NCI-H748 treated with DMSO at 0.1 percent for 48 hours (cell line): ENCODE measurements around the gene ACTL7A.

Source experiments
- DNase-seq: peaks from one replicate; lab custom pipeline; 2025; lab: John Stamatoyannopoulos, UW

Gene ACTL7A

DNA sequence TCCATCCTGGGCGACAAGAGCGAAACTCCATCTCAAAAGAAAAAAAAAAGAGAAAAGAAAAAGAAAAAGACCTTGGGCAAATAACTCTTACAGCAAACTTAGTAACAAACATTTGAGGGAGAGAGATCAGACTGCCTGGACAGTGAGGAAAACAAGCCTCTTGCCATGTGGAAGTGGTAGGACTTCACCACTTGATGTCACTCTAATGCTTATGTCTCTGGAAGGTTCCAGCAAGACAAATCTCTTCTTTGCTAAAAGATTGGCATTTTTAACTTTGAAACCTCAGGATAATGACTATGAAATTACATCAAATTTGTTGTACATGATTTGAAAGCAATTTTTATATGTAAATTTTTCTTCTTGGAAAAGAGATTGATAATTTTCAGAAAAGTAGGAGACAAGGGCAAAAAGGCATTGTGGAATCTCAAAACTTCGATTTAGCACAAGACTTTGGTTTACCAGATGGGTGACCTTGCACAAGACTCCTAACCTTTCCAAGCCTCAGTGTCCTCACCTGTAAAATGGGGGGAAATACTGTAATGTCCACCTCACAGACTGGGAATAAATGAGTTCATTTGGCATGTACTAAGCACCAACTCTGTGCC lies 11.7 kb upstream of the ACTL7A start:
- no peak for DNase-seq

GRCh38 chr9:108851138-108851537 lies 10.9 kb upstream of the ACTL7A start:
- DNase-seq, result no peak

- DNase-seq, result no peak
Measured at GRCh38 chr9:108852079-108852478, 10.0 kb upstream of the ACTL7A start.

GRCh38 chr9:108854094-108854493 lies 8.0 kb upstream of the ACTL7A start:
- DNase-seq, result no peak

GRCh38 chr9:108854641-108855528 lies 7.2 kb upstream of the ACTL7A start:
- no peak for DNase-seq

GRCh38 chr9:108855529-108855886 lies 6.6 kb upstream of the ACTL7A start:
- no peak for DNase-seq

DNA sequence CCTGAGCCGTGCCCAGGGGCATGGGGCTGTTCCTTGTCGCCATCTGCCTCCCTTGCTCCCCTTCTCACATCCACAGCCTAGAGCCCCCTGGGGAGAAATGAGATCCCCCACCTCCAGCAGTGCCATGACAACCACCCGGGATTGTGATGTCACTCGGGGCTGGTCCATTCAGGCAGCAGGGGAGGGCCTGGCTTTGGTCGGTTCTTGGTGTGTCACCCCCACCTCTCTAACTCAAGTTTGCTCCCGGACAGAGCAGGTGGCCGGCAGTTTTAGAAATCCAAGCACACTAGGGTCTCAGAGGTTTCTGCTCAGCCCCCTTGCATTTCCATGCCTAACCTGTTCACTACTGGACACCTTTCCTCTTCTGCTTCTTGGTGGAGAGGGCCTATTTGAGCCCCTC lies 6.2 kb upstream of the ACTL7A start, which contains the start of gene ACTL7B:
ACTL7B (minus strand) TSS at position 99 of the 400 bp plus-strand sequence; CDS start at position 43, 56 bp downstream.
- DNase-seq, result no peak

DNA sequence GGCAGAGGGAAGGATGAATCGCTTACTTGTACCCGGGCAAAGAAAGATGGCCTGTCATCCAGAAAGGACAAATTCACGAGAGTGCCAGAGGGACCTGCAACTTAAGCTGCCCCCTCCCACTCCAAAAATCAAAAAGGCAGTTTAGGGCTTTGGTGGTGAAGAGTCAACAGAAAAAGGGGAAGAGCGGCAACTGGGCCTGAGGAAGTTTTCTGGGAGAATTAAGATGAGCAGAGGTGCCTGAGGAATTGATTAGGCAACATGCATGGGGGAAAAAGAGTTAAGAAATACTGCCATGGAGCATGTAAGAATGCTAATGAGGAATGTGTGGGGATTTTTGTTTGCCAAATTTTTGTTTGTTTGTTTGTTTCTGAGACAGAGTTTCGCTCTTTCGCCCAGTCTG lies 4.5 kb upstream of the ACTL7A start:
- DNase-seq, result no peak

- DNase-seq, result no peak
Measured at GRCh38 chr9:108859459-108860114, 2.5 kb upstream of the ACTL7A start.

- no peak for DNase-seq
Measured at GRCh38 chr9:108860354-108860753, 1.7 kb upstream of the ACTL7A start.

- DNase-seq, result peak; percentile 2
Measured at GRCh38 chr9:108860764-108861163, 1.3 kb upstream of the ACTL7A start.

DNA sequence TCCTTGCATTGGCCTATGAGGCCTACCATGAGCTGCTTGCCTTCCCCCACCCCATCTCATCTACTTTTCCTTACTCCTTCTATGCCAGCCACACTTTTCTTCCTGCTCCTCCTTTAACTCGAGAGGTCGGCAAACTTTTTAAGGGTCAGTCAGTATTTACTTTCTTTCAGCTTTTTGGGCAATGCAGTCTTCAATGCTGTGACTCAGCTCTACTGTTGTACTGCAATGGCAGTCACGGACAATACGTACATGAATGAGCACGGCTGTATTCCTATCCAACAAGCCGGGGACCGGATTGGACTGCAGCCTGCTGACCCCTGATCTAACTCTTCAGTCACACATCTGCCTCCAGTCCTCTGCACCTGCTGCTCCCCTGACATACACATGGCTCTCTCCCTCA lies 602 bp upstream of the ACTL7A start:
- no peak for DNase-seq

DNA sequence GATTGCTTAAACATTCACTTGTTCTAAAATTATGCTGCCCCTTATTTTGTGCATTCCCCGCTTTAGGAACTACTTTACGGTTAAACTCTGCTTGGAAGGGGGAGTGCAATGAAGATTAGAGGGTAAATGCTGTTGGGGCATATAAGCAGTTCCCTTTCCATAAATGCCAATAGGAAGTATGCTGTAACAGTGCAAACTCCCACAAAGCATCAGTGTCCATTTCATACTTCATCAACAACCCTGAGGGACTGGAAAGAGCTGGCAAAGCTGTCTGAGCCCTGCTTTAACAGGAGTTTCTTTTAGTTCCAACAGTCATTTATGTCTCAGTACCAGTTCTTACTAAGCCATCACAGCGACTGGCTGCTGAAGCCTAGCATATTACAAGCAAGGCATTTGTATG lies 1.8 kb downstream of the ACTL7A start:
- DNase-seq, result no peak

DNA sequence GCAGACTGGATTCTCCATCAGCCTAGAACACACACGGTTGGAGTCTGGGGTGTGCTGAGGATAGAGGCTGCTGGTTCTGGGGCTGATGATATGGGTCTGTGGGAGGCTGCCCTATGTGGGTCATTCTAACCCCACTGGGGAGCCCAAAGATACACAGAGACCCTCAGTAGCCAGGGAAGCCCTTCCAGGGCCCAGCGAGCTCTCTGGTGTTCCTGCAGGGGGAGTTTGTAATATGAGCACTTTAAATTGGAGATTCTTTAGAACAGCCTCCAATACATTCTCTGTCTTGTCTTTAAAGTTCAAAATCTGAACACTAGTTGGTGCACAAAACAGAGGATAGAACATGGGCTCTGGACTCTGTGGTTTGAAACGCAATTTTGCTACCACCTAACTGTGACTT lies 2.4 kb downstream of the ACTL7A start:
- no peak for DNase-seq

GRCh38 chr9:108865037-108865436 lies 3.0 kb downstream of the ACTL7A start:
- no peak for DNase-seq

- DNase-seq, result no peak
Measured at GRCh38 chr9:108866001-108866420, 3.9 kb downstream of the ACTL7A start.

DNA sequence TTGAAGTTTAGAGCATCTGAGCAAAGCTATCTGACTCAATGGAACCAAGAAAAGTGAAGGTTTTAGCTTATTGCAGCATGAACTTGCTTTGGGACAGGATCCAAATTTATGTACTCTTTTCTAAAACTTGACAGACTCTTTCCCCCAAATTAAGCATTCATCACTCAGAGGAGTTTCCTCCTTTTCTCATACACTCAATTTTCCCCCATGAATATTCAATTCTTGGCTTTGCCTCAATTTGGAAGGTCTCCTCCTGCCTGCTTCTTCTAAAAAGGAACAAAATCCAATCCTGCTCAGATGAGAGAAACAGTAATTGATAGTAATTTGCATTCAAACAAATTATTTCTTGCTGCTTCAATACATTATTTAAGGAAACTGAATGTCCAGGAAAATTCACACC lies 5.0 kb downstream of the ACTL7A start:
- DNase-seq, result no peak

GRCh38 chr9:108867829-108868228 lies 5.8 kb downstream of the ACTL7A start:
- DNase-seq, result no peak

- DNase-seq, result peak; percentile 57
Measured at GRCh38 chr9:108869092-108869725, 7.1 kb downstream of the ACTL7A start.

DNA sequence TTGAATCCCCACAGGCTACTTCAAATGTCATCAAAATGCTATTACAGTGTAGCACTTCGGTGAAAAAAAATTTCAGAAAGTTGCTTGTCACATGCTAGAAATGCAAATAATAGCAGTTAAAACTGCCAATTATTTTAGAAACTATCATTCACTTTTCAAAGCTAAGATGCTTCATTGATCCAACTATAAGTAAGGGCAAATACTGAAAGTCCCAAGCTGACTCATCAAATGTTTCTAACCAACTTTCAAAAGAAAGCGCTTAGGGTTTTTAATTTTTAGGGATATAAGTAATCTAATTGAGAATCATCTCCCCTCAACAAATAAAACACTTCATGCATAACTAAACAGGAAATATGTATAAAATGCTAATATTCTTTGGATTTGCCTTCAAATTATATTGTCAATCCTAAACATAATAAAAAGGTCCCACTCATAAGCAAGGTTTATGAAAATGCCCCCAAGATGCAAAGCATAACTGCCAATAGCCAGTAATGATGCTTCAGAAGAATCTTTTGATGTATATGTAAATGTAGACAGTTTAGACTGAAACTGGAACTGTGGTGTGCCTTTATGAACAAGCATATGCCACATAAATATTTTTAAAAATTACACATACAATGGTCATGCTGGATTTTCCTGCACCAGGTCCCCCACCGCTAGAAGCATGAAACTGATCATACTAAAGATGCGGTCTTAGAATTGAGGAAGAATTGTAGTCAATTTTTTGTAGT lies 12.2 kb downstream of the ACTL7A start:
- DNase-seq, result no peak

GRCh38 chr9:108876425-108876824 lies 14.4 kb downstream of the ACTL7A start:
- DNase-seq, result no peak

GRCh38 chr9:108877524-108877923 lies 15.5 kb downstream of the ACTL7A start:
- no peak for DNase-seq
